ENCODE data around the gene TPRG1. TPM values are rescaled to one million over a fixed set of nuclear protein-coding genes. Genes with fewer than 3 reads are reported as not detected.

The TPRG1 gene
- polyA plus RNA-seq, 1 experiment, result 0.42 TPM

GRCh38 chr3:189369636-189370035 is 197.9 kb downstream of the TPRG1 start:
- no peak overlapping the region for H3K27ac ChIP-seq (ENCODE audit: low read depth, low read length)
- CTCF ChIA-PET, result no interaction called here
- DNase-seq (ENCODE audit: low read depth, low spot score), result no peak
- POLR2A ChIA-PET, result no interaction called here
- no peak overlapping the region for H3K4me3 ChIP-seq (ENCODE audit: low read depth, low read length)
- H3K27me3 ChIP-seq (ENCODE audit: control insufficient read depth, insufficient read depth, low read length), result no peaks in the 10 kb centered on the region
- H3K9me3 ChIP-seq (ENCODE audit: control insufficient read depth, insufficient read depth, low read length), result no peaks in the 10 kb centered on the region
- no peak for TF ChIP-seq CTCF (IDR thresholded peaks at IDR 0.05; ENCODE audit: low read depth, low read length)

GRCh38 chr3:189372243-189372642 is 200.5 kb downstream of the TPRG1 start:
- DNase-seq (ENCODE audit: low read depth, low spot score), result no peak

More at GRCh38 chr3:189372243-189372642, 200.5 kb downstream of the TPRG1 start:
- ChIA-PET CTCF (no interaction called here), POLR2A (no interaction called here)
- Histone ChIP-seq H3K27me3 (ENCODE audit: control insufficient read depth, insufficient read depth, low read length) (no peaks in the 10 kb centered on the region), H3K27ac (ENCODE audit: low read depth, low read length) (no peak overlapping the region), H3K4me3 (ENCODE audit: low read depth, low read length) (no peak overlapping the region), H3K9me3 (ENCODE audit: control insufficient read depth, insufficient read depth, low read length) (no peaks in the 10 kb centered on the region)
- no peak for TF ChIP-seq CTCF (IDR thresholded peaks at IDR 0.05; ENCODE audit: low read depth, low read length)

Measured in AG04450 (cell line).